Type B pancreatic cell (in vitro differentiated cells): ENCODE measurements around the gene TIAM1. TPM values are rescaled to one million over a fixed set of nuclear protein-coding genes. Genes with fewer than 3 reads are reported as not detected.

Experiments used
- DNase-seq: peaks from one replicate; pipeline ENCODE4 v3.0.0; 2021; ENCODE audit warnings: mixed read lengths; ENCODE audit not compliant: unreplicated experiment; ENCODE audit errors: extremely low spot score
- H3K27ac Mint-ChIP-seq: 2 replicates; pipeline ENCODE4 v1.8.0; 2021; ENCODE audit warnings: mild to moderate bottlenecking, mixed read lengths
- H3K27me3 Mint-ChIP-seq: 2 replicates; pipeline ENCODE4 v1.8.0; 2021; ENCODE audit warnings: mixed read lengths
- H3K36me3 Mint-ChIP-seq: 2 replicates; pipeline ENCODE4 v1.8.0; 2021; ENCODE audit warnings: mixed read lengths
- H3K4me1 Mint-ChIP-seq: one replicate; pipeline ENCODE4 v1.8.0; 2021; ENCODE audit warnings: mixed read lengths; ENCODE audit not compliant: unreplicated experiment
- H3K4me3 Mint-ChIP-seq: 2 replicates; pipeline ENCODE4 v1.8.0; 2021; ENCODE audit warnings: mild to moderate bottlenecking, mixed read lengths
- H3K9me3 Mint-ChIP-seq: 2 replicates; pipeline ENCODE4 v1.8.0; 2021; ENCODE audit warnings: mixed read lengths
- total RNA-seq: library from RNA; stranded (reverse); gene quantifications from 2 replicates; pipeline ENCODE4 v1.2.1, GENCODE V29; 2021; ENCODE audit warnings: low replicate concordance
- TF ChIP-seq, protein P1 (sequence below): fragments of 200-600 bp; sonication (generic); conservative IDR thresholded peaks from 2 replicates; pipeline ENCODE4 v1.5.0; 2021; ENCODE audit warnings: antibody characterized with exemption, mild to moderate bottlenecking

Gene TIAM1
- total RNA-seq, 1 donor from 2014 or later: 49.3 TPM

DNA sequence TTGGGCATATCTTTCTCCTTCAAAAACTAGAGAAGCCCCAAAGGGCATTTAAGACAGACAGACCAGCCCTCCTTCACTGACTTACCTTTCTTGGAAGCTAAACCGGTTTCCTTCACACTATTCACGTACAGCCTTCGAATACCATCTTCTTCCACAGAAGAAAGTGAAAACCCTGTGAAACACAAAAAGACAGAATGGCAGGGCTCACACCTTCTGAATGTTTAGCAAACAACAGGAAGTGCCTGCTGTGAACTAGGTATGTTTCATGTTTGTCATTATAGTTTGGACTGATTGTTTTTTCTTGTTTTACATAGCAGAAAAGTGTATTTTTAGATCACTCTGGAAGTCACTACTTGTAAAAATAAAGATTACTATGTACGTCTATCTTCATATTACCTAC is 157.1 kb downstream of the TIAM1 start:
- H3K27me3 Mint-ChIP-seq: no peaks in the 10 kb centered on the region
- no peak overlapping the region for H3K4me3 Mint-ChIP-seq
- TF ChIP-seq, protein P1, sequence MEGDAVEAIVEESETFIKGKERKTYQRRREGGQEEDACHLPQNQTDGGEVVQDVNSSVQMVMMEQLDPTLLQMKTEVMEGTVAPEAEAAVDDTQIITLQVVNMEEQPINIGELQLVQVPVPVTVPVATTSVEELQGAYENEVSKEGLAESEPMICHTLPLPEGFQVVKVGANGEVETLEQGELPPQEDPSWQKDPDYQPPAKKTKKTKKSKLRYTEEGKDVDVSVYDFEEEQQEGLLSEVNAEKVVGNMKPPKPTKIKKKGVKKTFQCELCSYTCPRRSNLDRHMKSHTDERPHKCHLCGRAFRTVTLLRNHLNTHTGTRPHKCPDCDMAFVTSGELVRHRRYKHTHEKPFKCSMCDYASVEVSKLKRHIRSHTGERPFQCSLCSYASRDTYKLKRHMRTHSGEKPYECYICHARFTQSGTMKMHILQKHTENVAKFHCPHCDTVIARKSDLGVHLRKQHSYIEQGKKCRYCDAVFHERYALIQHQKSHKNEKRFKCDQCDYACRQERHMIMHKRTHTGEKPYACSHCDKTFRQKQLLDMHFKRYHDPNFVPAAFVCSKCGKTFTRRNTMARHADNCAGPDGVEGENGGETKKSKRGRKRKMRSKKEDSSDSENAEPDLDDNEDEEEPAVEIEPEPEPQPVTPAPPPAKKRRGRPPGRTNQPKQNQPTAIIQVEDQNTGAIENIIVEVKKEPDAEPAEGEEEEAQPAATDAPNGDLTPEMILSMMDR: no peak
- peaks cover 5% of the 10 kb centered on the region for H3K36me3 Mint-ChIP-seq
- H3K9me3 Mint-ChIP-seq: no peaks in the 10 kb centered on the region
- peaks cover 15% of the 10 kb centered on the region for H3K4me1 Mint-ChIP-seq
- no peak overlapping the region for H3K27ac Mint-ChIP-seq
- no peak for DNase-seq

GRCh38 chr21:31185663-31186062 is 158.4 kb downstream of the TIAM1 start:
- no peak overlapping the region for H3K4me3 Mint-ChIP-seq
- H3K36me3 Mint-ChIP-seq: peaks cover 11% of the 10 kb centered on the region
- no peaks in the 10 kb centered on the region for H3K9me3 Mint-ChIP-seq
- H3K27ac Mint-ChIP-seq: no peak overlapping the region
- TF ChIP-seq, protein P1: no peak
- peaks cover 14% of the 10 kb centered on the region for H3K4me1 Mint-ChIP-seq
- H3K27me3 Mint-ChIP-seq: no peaks in the 10 kb centered on the region
- no peak for DNase-seq

- no peak overlapping the region for H3K4me3 Mint-ChIP-seq
- H3K4me1 Mint-ChIP-seq: peaks cover 13% of the 10 kb centered on the region
- peaks cover 10% of the 10 kb centered on the region for H3K36me3 Mint-ChIP-seq
- no peaks in the 10 kb centered on the region for H3K27me3 Mint-ChIP-seq
- no peak overlapping the region for H3K27ac Mint-ChIP-seq
- TF ChIP-seq, protein P1: no peak
- no peak for DNase-seq
- no peaks in the 10 kb centered on the region for H3K9me3 Mint-ChIP-seq
These were observed 159.2 kb downstream of the TIAM1 start for GRCh38 chr21:31184876-31185275.

DNA sequence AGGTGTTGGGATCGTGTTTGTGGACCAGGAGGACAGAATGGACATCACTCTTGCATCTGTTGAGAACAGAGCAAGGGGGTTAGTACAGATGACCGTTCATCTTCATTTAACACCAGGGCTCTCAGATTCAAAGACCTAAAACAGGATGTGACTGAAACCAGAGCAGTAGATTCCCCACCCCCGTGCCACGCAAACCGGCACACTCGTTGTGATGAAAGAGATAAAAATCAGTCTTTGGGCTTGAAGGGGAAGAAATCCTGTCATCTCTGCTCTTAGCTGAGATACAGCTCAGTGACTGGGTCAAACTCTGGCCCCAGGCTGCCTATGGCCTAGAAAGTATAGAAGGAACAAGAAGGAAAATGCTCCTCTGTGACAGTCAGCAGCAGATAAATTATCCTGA is 159.6 kb downstream of the TIAM1 start:
- no peak for DNase-seq
- TF ChIP-seq, protein P1: no peak
- Mint-ChIP-seq H3K4me1 (peaks cover 13% of the 10 kb centered on the region), H3K36me3 (peaks cover 10% of the 10 kb centered on the region), H3K9me3 (no peaks in the 10 kb centered on the region), H3K4me3 (no peak overlapping the region), H3K27me3 (no peaks in the 10 kb centered on the region), H3K27ac (no peak overlapping the region)

GRCh38 chr21:31182231-31183140 is 161.6 kb downstream of the TIAM1 start:
- Mint-ChIP-seq H3K27me3 (no peaks in the 10 kb centered on the region), H3K9me3 (no peaks in the 10 kb centered on the region), H3K36me3 (peaks cover 10% of the 10 kb centered on the region), H3K4me3 (no peak overlapping the region), H3K4me1 (peaks cover 13% of the 10 kb centered on the region), H3K27ac (no peak overlapping the region)
- DNase-seq: no peak
- TF ChIP-seq, protein P1: no peak
